ENCODE data around the gene TSPAN1. TPM values are rescaled to one million over a fixed set of nuclear protein-coding genes. Genes with fewer than 3 reads are reported as not detected.
A peak's percentile ranks its signal among the peaks of the same experiment; 100 is the strongest.

Gene TSPAN1
- polyA plus RNA-seq (ENCODE audit: insufficient read length in 3 of 3), result 10 to 100 TPM; 75.4 to 94.9 (median 81.0) TPM

- no peak for DNase-seq (ENCODE audit: low read depth in 3 of 3, low spot score in 2 of 3)
These were observed at the start of gene TSPAN1 for GRCh38 chr1:46174448-46175231. TSPAN1 (plus strand) TSS chr1:46175087; CDS start chr1:46181108, 6,021 bp downstream.

GRCh38 chr1:46128344-46128743 lies 46.5 kb upstream of the TSPAN1 start:
- DNase-seq (ENCODE audit: low read depth in 3 of 3, low spot score in 2 of 3), result no peak

- no peak for DNase-seq (ENCODE audit: low read depth in 3 of 3, low spot score in 2 of 3)
These were observed 44.8 kb upstream of the TSPAN1 start for GRCh38 chr1:46130121-46130520.

- DNase-seq (ENCODE audit: low read depth in 3 of 3, low spot score in 2 of 3), result no peak
These were observed 44.3 kb upstream of the TSPAN1 start for GRCh38 chr1:46130606-46131005.

- DNase-seq (ENCODE audit: low read depth in 3 of 3, low spot score in 2 of 3), result no peak
These were observed 43.8 kb upstream of the TSPAN1 start for GRCh38 chr1:46131093-46131492.

- DNase-seq (ENCODE audit: low read depth in 3 of 3, low spot score in 2 of 3), result peak in 1 of 3 donors; percentile 53
These were observed 43.0 kb upstream of the TSPAN1 start for GRCh38 chr1:46131712-46132528.

- DNase-seq (ENCODE audit: low read depth in 3 of 3, low spot score in 2 of 3), result peak; percentile 94 to 98 (median 96)
These were observed 42.2 kb upstream of the TSPAN1 start, which contains the start of gene PIK3R3 for GRCh38 chr1:46132529-46133180. PIK3R3 (minus strand) TSS chr1:46132629; CDS start chr1:46131952, 677 bp downstream.

- no peak for DNase-seq (ENCODE audit: low read depth in 3 of 3, low spot score in 2 of 3)
These were observed 41.7 kb upstream of the TSPAN1 start for GRCh38 chr1:46133181-46133658.

GRCh38 chr1:46133781-46134350 lies 41.0 kb upstream of the TSPAN1 start:
- no peak for DNase-seq (ENCODE audit: low read depth in 3 of 3, low spot score in 2 of 3)

GRCh38 chr1:46134660-46135331 lies 40.1 kb upstream of the TSPAN1 start:
- no peak for DNase-seq (ENCODE audit: low read depth in 3 of 3, low spot score in 2 of 3)

GRCh38 chr1:46136711-46137110 lies 38.2 kb upstream of the TSPAN1 start:
- DNase-seq (ENCODE audit: low read depth in 3 of 3, low spot score in 2 of 3), result no peak

- no peak for DNase-seq (ENCODE audit: low read depth in 3 of 3, low spot score in 2 of 3)
These were observed 37.0 kb upstream of the TSPAN1 start for GRCh38 chr1:46137916-46138315.

GRCh38 chr1:46148318-46148717 lies 26.6 kb upstream of the TSPAN1 start:
- no peak for DNase-seq (ENCODE audit: low read depth in 3 of 3, low spot score in 2 of 3)

- no peak for DNase-seq (ENCODE audit: low read depth in 3 of 3, low spot score in 2 of 3)
These were observed 24.8 kb upstream of the TSPAN1 start for GRCh38 chr1:46150085-46150484.

GRCh38 chr1:46152016-46152415 lies 22.9 kb upstream of the TSPAN1 start:
- DNase-seq (ENCODE audit: low read depth in 3 of 3, low spot score in 2 of 3), result no peak

- no peak for DNase-seq (ENCODE audit: low read depth in 3 of 3, low spot score in 2 of 3)
These were observed 21.7 kb upstream of the TSPAN1 start for GRCh38 chr1:46153228-46153627.

- DNase-seq (ENCODE audit: low read depth in 3 of 3, low spot score in 2 of 3), result no peak
These were observed 21.2 kb upstream of the TSPAN1 start for GRCh38 chr1:46153732-46154131.

GRCh38 chr1:46157916-46158311 lies 17.0 kb upstream of the TSPAN1 start:
- DNase-seq (ENCODE audit: low read depth in 3 of 3, low spot score in 2 of 3), result no peak

GRCh38 chr1:46158312-46159281 lies 16.3 kb upstream of the TSPAN1 start:
- no peak for DNase-seq (ENCODE audit: low read depth in 3 of 3, low spot score in 2 of 3)
